Measurements from ENCODE around the gene GNRHR.

Gene GNRHR

GRCh38 chr4:67697860-67698687 lies 56.1 kb downstream of the GNRHR start:
- no peak for DNase-seq

GRCh38 chr4:67696061-67696460 lies 58.1 kb downstream of the GNRHR start:
- no peak for DNase-seq

GRCh38 chr4:67694662-67695061 lies 59.5 kb downstream of the GNRHR start:
- DNase-seq: no peak

- no peak for DNase-seq
Measured at GRCh38 chr4:67691328-67691727, 62.9 kb downstream of the GNRHR start.
